HEK293T (cell line): Measurements from ENCODE around the gene MRPL32.
"Not testable (repeated sequence)": the region's sequence is repeated elsewhere in the genome, so short reads cannot be mapped to it uniquely, and the experiment has no call there.

Experiments used
- CTCF ChIA-PET: fragments of 350-600 bp; formaldehyde crosslinking; extraction: SDS; loops from one replicate; lab custom pipeline; 2021; ENCODE audit warnings: antibody characterized with exemption, inconsistent platforms; lab: Yijun Ruan, JAX
- POLR2A ChIA-PET: fragments of 350-600 bp; formaldehyde crosslinking; extraction: SDS; loops from one replicate; lab custom pipeline; 2020; ENCODE audit warnings: antibody characterized with exemption, inconsistent platforms; lab: Yijun Ruan, JAX
- DNase-seq: peaks from one replicate; pipeline ENCODE4 v3.0.0; 2012; ENCODE audit warnings: mixed read lengths; ENCODE audit errors: extremely low spot score
- ARNT ChIP-seq: fragments of 450-650 bp; IDR thresholded peaks from 2 replicates; pipeline ENCODE4 v1.6.1; 2017; ENCODE audit warnings: mild to moderate bottlenecking
- BHLHE40 ChIP-seq: fragments of 450-650 bp; IDR thresholded peaks from 2 replicates; pipeline ENCODE4 v1.6.1; 2016; ENCODE audit warnings: mild to moderate bottlenecking, moderate library complexity, borderline replicate concordance
- CTBP1 ChIP-seq: fragments of 450-650 bp; IDR thresholded peaks from 2 replicates; pipeline ENCODE4 v1.6.1; 2016; ENCODE audit warnings: borderline replicate concordance
- ELF4 ChIP-seq: fragments of 450-650 bp; IDR thresholded peaks from 2 replicates; pipeline ENCODE4 v1.6.1; 2017; ENCODE audit warnings: antibody characterized with exemption
- FOXA1 ChIP-seq: fragments of 450-650 bp; IDR thresholded peaks from 2 replicates; pipeline ENCODE4 v1.6.1; 2016; ENCODE audit warnings: mild to moderate bottlenecking
- FOXK2 ChIP-seq: fragments of 450-650 bp; IDR thresholded peaks from 2 replicates; pipeline ENCODE4 v1.6.1; 2016; ENCODE audit warnings: mild to moderate bottlenecking
- FOXM1 ChIP-seq: fragments of 450-650 bp; IDR thresholded peaks from 2 replicates; pipeline ENCODE4 v1.6.1; 2017; ENCODE audit warnings: mild to moderate bottlenecking, borderline replicate concordance
- HDGF ChIP-seq: fragments of 450-650 bp; IDR thresholded peaks from 2 replicates; pipeline ENCODE4 v1.6.1; 2017; ENCODE audit warnings: antibody characterized with exemption, borderline replicate concordance
- L3MBTL2 ChIP-seq: fragments of 450-650 bp; conservative IDR thresholded peaks from 2 replicates; pipeline ENCODE4 v1.6.1; 2016; ENCODE audit warnings: mild to moderate bottlenecking
- LEF1 ChIP-seq: fragments of 450-650 bp; IDR thresholded peaks from 2 replicates; pipeline ENCODE4 v1.6.1; 2017; ENCODE audit warnings: mild to moderate bottlenecking, borderline replicate concordance
- NFRKB ChIP-seq: fragments of 450-650 bp; IDR thresholded peaks from 2 replicates; pipeline ENCODE4 v1.6.1; 2016; ENCODE audit warnings: mild to moderate bottlenecking, moderate library complexity
- PKNOX1 ChIP-seq: fragments of 450-650 bp; IDR thresholded peaks from 2 replicates; pipeline ENCODE4 v1.6.1; 2016
- SP1 ChIP-seq: fragments of 450-650 bp; IDR thresholded peaks from 2 replicates; pipeline ENCODE4 v1.6.1; 2017
- SUZ12 ChIP-seq: fragments of 450-650 bp; IDR thresholded peaks from 2 replicates; pipeline ENCODE4 v1.6.1; 2016; ENCODE audit warnings: mild to moderate bottlenecking
- TARDBP ChIP-seq: fragments of 450-650 bp; IDR thresholded peaks from 2 replicates; pipeline ENCODE4 v1.6.1; 2016
- ZNF384 ChIP-seq: fragments of 450-650 bp; IDR thresholded peaks from 2 replicates; pipeline ENCODE4 v1.6.1; 2016

Gene MRPL32

GRCh38 chr7:42931834-42932651 lies at the start of gene MRPL32, which contains the start of gene PSMA2:
TSS of gene MRPL32 (plus strand) at chr7:42932376. CDS start at chr7:42932387, 11 bp downstream.
TSS of gene PSMA2 (minus strand) at chr7:42932174. CDS start at chr7:42932158, 16 bp downstream.
- CTCF ChIA-PET, result interaction anchor here (0.5 to 1.2 kb wide), 5 partner anchors 10 to 1201 kb away, joined by 3 to 10 read pairs (median 5); no protein-coding TSS in a partner anchor
- POLR2A ChIA-PET, result interaction anchor here (0.6 to 1.9 kb wide), 19 partner anchors 9 to 991 kb away, joined by 3 to 8 read pairs (median 3); partner anchors contain the start of gene C7orf25
- DNase-seq, result peak; percentile 95
- no peak for TF ChIP-seq LEF1
- no peak for TF ChIP-seq FOXM1
- TF ChIP-seq TARDBP, result no peak
- TF ChIP-seq ARNT, result no peak
- TF ChIP-seq SUZ12, result no peak
- no peak for TF ChIP-seq SP1
- TF ChIP-seq L3MBTL2, result peak; percentile 49; the same call in 1 of the 2 replicates
- no peak for TF ChIP-seq FOXK2
- no peak for TF ChIP-seq HDGF
- TF ChIP-seq NFRKB, result no peak
- TF ChIP-seq ELF4, result peak; percentile 32; the same call in 1 of the 2 replicates
- TF ChIP-seq BHLHE40, result no peak

- DNase-seq, result no peak
- no peak for TF ChIP-seq ARNT
- TF ChIP-seq SUZ12, result no peak
- no peak for TF ChIP-seq FOXK2
- ChIA-PET CTCF (no interaction called here), POLR2A (no interaction called here)
These were observed 48.2 kb upstream of the MRPL32 start for GRCh38 chr7:42883950-42884349.

GRCh38 chr7:42885183-42885582 lies 47.0 kb upstream of the MRPL32 start:
- CTCF ChIA-PET, DNase-seq: not testable (repeated sequence)
- POLR2A ChIA-PET, result interaction anchor here (0.7 kb wide), 1 partner anchor 572 kb away, joined by 3 read pairs; no protein-coding TSS in a partner anchor

- DNase-seq, result no peak
- TF ChIP-seq SUZ12 (no peak), PKNOX1 (no peak)
- ChIA-PET CTCF (interaction anchor here (1.3 to 1.6 kb wide), 2 partner anchors 8 to 10 kb away, joined by 5 to 6 read pairs; no protein-coding TSS in a partner anchor), POLR2A (interaction anchor here (1.3 kb wide), 1 partner anchor 46 kb away, joined by 8 read pairs; the partner anchor contains the start of genes MRPL32 and PSMA2)
These were observed 46.0 kb upstream of the MRPL32 start for GRCh38 chr7:42886129-42886528.

GRCh38 chr7:42886893-42887505 lies 45.2 kb upstream of the MRPL32 start:
- POLR2A ChIA-PET, result interaction anchor here (0.6 to 1.3 kb wide), 4 partner anchors 10 to 592 kb away, joined by 3 to 8 read pairs (median 3); partner anchors contain the start of genes MRPL32 and PSMA2
- TF ChIP-seq TARDBP, result no peak
- TF ChIP-seq BHLHE40, result no peak
- TF ChIP-seq SP1, result no peak
- TF ChIP-seq FOXK2, result no peak
- TF ChIP-seq LEF1, result no peak
- no peak for TF ChIP-seq L3MBTL2
- TF ChIP-seq FOXM1, result no peak
- TF ChIP-seq CTBP1, result no peak
- no peak for TF ChIP-seq ARNT
- TF ChIP-seq ZNF384, result no peak
- no peak for TF ChIP-seq NFRKB
- no peak for TF ChIP-seq HDGF
- no peak for TF ChIP-seq ELF4
- TF ChIP-seq SUZ12, result no peak
- CTCF ChIA-PET, result interaction anchor here (0.6 to 1.6 kb wide), 4 partner anchors 9 to 819 kb away, joined by 3 to 6 read pairs (median 4); no protein-coding TSS in a partner anchor
- no peak for DNase-seq

- no peak for TF ChIP-seq NFRKB
- no peak for TF ChIP-seq L3MBTL2
- TF ChIP-seq LEF1, result no peak
- no peak for TF ChIP-seq HDGF
- no peak for TF ChIP-seq ELF4
- TF ChIP-seq FOXM1, result no peak
- no peak for TF ChIP-seq SUZ12
- TF ChIP-seq BHLHE40, result no peak
- no peak for TF ChIP-seq ARNT
- TF ChIP-seq FOXA1, result no peak
- TF ChIP-seq ZNF384, result no peak
- no peak for TF ChIP-seq FOXK2
- TF ChIP-seq TARDBP, result no peak
- no peak for DNase-seq
- ChIA-PET POLR2A (no interaction called here), CTCF (no interaction called here)
These were observed 38.6 kb upstream of the MRPL32 start for GRCh38 chr7:42893346-42894240.

GRCh38 chr7:42900842-42901241 lies 31.3 kb upstream of the MRPL32 start:
- DNase-seq, result no peak
- TF ChIP-seq FOXA1 (no peak), PKNOX1 (no peak), ARNT (no peak), CTBP1 (no peak), SUZ12 (no peak), L3MBTL2 (no peak), BHLHE40 (no peak), ELF4 (no peak), FOXK2 (no peak), TARDBP (no peak), LEF1 (no peak), SP1 (no peak), NFRKB (no peak)
- ChIA-PET POLR2A (no interaction called here), CTCF (no interaction called here)
